ENCODE data around the gene MOB3B. TPM values are rescaled to one million over a fixed set of nuclear protein-coding genes. Genes with fewer than 3 reads are reported as not detected.

Gene MOB3B
- polyA plus RNA-seq, 1 donor: 27.3 TPM

GRCh38 chr9:27339661-27340284 lies 189.8 kb downstream of the MOB3B start:
- DNase-seq: no peak

GRCh38 chr9:27338527-27338903 lies 191.1 kb downstream of the MOB3B start:
- DNase-seq: no peak

DNA sequence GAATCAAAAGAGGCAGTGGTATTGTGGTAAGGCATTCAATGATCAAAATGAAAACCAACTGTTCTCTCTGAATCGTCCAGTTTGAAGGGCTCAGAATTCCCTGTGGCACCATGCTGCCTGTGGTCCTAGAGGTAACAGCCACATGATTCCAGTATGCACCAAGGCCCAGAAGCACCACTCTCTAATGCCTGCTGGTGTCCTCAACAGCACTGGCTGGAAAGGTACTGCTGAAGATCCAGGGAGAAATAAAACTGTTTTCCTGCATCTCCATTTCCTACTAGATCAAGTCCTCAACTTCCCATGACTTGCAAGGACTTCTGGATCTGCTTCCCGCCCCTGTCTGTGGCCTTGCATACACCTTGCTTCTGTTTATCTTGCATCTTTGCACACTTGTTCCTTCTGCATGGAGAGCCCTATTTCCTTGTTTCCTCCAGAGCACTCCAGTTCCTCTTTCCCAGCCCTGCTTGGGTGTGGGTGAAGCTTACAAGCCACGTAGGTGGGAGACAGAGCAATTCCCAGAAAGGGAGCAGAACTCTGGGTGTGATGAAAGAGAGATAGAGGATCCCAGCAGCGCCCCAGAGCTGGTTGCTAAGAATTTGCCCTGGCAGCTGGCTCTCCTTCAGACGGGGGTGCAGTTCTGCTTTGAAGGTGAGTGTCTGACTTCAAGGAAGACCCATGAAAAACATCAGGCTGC lies 191.6 kb downstream of the MOB3B start:
- DNase-seq: no peak

- DNase-seq: no peak
Measured at GRCh38 chr9:27337236-27337635, 192.4 kb downstream of the MOB3B start.

GRCh38 chr9:27336829-27337228 lies 192.8 kb downstream of the MOB3B start:
- DNase-seq: no peak

DNA sequence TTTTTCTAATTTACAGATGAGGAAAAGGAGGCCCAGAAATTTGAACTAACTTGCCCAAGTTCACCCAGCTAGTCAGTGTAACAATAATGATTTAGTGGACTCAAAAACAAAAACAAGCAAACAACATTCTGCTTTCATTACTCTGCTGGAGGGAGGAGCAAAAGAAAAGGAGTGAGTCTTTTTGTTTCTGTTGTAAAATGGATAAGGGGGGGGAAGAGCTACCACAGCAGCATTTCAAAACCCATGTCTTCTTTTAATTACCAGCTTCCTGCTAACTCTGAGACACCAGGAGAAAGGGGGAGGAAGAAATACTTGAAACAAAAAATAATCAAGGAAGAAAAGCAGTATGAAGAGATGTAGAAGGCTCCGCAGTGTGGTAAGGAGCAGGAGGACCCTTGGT lies 193.5 kb downstream of the MOB3B start:
- DNase-seq: no peak

- no peak for DNase-seq
Measured at GRCh38 chr9:27335075-27335474, 194.5 kb downstream of the MOB3B start.

DNA sequence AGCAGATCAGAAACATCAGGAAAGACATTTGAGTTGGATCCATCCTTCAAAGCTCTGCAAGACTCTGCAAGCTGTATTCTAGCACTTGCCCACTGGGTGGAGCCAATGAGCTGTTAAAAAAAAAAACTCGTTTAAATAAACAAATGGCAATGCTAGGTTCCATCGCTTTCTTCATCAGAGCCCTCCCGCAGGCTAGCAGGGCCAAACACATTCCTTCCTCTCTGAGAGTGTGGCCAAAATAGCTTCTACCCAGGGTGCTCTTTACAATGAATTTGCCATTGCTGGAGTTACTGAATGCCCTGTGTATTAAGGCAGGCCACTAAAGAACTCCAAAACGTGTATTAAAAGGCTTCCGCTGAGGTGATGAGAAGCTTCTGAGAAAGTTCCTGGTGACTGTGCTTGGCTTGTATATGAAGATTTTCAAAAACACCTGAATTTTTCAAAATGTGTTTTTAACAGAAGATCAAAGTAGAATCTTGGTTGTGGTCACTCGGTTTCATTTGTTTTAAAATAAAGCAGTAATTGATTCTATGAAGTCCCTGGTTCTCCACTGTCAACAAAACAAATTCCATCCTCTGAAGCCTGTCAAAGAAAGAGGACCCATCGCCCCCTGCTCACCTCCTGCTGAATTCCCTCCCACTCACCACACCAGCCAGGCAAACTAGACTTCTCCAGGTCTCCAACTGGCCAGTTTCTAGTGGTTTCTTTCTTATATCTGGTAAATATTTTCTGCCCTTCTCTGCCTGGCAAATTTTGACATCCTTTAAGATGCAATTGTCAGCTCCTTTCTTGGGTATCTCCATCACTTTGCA lies 196.2 kb downstream of the MOB3B start:
- peak; percentile 90 for DNase-seq

GRCh38 chr9:27331393-27331792 lies 198.2 kb downstream of the MOB3B start:
- no peak for DNase-seq

- no peak for DNase-seq
Measured at GRCh38 chr9:27329291-27329690, 200.3 kb downstream of the MOB3B start.

DNA sequence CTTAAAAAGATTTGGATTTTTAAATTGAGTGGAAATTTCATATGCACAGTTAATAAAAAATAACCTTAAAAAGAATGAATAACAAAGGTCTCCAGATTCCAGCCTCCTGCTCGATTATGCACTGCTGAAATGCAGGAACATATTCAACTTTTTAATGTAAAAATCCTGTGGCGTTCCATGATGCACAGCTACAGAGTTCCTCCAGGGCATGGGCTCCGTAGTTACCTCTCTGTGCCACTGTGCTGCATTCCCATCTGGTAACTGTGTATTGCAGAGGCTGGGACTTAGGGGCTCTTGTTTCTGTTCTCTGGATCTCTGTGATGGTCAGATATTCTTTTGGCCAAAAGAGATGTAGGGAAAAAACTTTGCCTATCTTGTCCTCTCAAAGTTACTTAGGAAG lies 201.1 kb downstream of the MOB3B start:
- no peak for DNase-seq

- DNase-seq: no peak
Measured at GRCh38 chr9:27311184-27311583, 218.4 kb downstream of the MOB3B start.

- DNase-seq: no peak
Measured at GRCh38 chr9:27310582-27310981, 219.0 kb downstream of the MOB3B start.

DNA sequence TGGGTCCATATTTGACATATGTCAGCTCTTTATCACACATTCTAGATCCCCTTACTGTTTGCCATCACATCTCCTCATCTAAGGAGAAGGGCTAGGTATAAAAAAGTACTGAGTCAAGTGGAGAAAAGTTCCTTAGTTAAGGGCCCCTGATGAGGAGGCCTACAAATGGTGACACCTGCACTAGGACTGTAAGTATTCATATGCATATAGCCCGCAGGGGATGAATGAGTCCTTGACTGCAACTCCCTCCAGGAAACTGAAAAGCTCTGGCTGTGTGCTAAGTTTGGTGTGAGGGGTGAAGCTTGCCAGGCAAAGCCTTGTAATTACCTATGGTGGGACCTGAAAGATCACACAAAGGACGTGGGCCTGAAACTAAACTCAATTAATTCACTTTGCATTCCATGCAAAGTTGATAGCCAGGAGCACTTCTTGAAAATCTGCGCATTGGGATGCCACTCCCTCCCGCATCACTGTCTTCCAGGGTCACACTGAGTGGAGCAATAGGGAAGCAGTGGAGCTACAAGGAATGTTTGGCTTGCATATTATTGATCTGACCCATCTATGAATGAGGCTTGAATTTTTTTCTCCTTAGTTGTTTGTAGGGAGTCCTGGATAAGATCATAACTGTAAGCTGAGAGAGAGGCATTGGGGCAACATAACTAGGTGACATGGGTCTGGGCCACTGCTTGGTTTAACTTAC lies 220.8 kb downstream of the MOB3B start:
- DNase-seq: no peak

- DNase-seq: no peak
Measured at GRCh38 chr9:27304521-27304920, 225.1 kb downstream of the MOB3B start.

GRCh38 chr9:27303219-27303618 lies 226.4 kb downstream of the MOB3B start:
- DNase-seq: no peak

DNA sequence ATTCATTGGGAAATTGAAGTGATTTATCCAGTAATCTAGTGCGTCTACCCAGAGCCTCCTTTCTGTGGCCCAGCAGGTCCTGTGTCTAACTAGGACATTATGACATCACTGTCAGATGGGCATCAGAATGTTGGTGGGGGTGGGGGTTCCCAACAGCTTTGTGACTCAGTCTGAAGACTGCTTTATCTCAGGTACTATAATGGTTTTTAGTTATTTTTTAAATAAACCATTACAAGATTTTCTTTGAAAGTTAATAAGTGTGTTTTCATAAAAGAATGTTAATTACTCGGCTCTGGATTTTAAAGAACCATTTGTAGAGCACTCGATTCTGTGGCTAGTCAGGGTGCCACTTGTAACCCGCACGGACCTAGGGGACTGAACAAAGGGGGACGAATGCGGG lies 232.6 kb downstream of the MOB3B start, which contains the start of gene EQTN:
Gene EQTN (minus strand): TSS at position 101 of the 400 bp plus-strand sequence. CDS start 95 bp downstream, at position 6.
- DNase-seq: no peak

DNA sequence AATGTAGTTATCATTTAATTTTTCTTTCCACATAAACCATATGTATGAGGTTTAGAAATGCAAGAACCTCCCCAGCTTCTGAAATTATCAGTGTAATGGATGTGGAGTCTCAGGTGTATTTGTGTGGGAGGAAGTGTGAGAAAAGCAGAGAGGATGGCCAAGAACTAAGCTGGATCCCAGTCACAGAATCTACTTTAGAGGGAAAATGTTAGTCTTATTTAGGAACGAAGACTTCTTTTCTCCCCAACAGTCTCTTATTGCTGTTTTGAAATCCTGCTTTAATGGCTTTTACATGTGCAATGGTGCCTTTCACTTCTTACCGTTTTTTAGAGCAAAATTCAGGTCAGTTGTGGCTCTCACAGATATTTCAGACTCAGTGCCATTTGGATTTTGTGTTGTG lies 235.6 kb downstream of the MOB3B start:
- DNase-seq: no peak

DNA sequence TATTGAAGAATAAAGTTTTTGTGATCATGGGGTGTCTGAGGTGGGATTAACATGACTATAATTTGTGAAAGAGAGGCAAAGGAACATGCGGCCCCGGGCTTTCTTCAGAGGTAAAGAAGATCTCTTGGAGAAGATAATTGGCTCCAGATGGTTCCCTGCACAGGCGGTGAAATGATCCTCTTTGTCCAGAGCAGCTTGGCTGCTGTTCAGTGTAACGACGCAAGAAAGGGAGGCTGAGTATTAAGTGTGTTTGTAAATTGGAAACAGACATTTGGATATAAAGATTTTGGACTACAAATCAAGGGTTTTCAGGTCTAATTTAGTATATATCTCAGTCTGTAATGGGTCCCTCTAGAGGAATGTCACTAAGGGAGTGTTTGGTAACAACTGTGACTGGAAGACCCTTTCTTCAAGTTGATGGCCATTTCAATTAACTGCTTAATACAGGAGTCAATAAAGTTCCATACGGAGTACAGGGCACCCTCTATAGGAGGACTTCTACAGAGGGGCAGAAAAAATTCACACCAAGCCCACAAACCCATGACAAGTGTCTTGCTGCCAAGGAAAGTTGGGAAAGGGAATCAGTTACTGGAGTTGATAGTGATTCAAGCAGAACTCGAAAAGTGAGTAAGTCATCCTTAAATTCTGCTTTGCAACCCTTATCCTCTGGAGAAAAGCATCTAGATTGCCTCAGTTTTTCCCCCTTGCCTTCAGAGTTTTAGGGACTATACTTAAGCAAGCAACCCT lies 236.8 kb downstream of the MOB3B start:
- no peak for DNase-seq

DNA sequence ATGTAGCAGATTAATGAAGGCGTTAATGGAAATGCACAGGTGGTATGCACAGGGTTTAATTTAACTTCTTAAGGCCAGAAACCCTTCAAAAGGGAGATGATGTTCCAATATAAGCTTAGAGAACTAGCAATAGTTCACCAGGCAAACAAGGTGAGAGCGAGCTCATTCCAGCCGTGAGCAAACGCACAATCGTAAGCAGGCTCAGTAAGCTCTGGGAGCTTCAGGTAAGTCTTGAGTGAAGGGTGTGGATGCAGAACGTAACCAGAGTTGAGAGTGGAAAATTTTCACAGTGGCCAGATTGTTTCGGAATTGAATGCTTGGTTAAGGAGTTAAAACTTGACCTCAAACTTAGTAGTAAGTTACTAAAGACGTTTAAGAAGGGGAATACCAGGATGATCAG lies 238.3 kb downstream of the MOB3B start:
- no peak for DNase-seq

DNA sequence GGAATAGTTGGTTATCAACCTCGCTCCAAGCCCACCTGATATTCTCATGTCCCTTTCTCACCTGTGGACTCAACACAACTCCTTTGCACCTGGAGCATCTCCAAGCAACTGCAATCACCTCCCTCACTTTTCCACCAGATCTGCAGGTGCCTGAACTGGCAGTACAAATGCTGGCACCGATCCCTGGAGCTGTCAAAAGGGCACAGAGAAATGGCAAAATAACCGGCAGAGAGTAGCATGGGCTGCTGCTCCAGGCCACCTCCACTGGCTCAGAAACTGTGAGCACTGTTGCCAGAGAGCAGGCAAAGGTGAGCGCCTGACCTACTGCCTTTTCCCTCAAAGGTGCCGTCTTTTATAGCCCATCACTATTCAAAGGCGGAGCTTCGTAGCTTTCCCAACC lies 247.3 kb downstream of the MOB3B start:
- DNase-seq: no peak

GRCh38 chr9:27280860-27281259 lies 248.8 kb downstream of the MOB3B start:
- DNase-seq: no peak

Measured in left kidney (tissue), 2 donors.